HepG2 (cell line): ENCODE data around the gene C1QBP. TPM values are rescaled to one million over a fixed set of nuclear protein-coding genes. Genes with fewer than 3 reads are reported as not detected.

ENCODE experiments used
- ADNP ChIP-seq: sonication (generic); formaldehyde crosslinking; IDR thresholded peaks from 2 replicates; pipeline ENCODE4 v1.4.0; 2020; ENCODE audit warnings: missing genetic modification reagents
- ATF6 ChIP-seq: sonication (generic); formaldehyde crosslinking; conservative IDR thresholded peaks from 2 replicates; pipeline ENCODE4 v1.4.0; 2020; ENCODE audit warnings: missing genetic modification reagents
- EP300 ChIP-seq, 3 experiments: sonication (generic) in 1 of 3; formaldehyde crosslinking in 1 of 3; IDR thresholded peaks; 2 replicates each; pipeline versions ENCODE4 v1.5.1 to v1.6.1; 2011 to 2020; ENCODE audit warnings: low read depth in 2 of 3, low read length in 2 of 3, borderline replicate concordance in 1 of 3, improper control_type of control experiment in 1 of 3, mild to moderate bottlenecking in 1 of 3, missing genetic modification reagents in 1 of 3, moderate library complexity in 1 of 3
- ERF ChIP-seq: IDR thresholded peaks from 2 replicates; pipeline ENCODE4 v1.6.1; 2018; ENCODE audit warnings: missing biosample characterization, missing genetic modification reagents
- HOXA7 ChIP-seq: sonication (generic); formaldehyde crosslinking; IDR thresholded peaks from 2 replicates; pipeline ENCODE4 v1.8.1; 2022; ENCODE audit warnings: mild to moderate bottlenecking, missing genetic modification reagents, moderate library complexity
- JUND ChIP-seq: sonication (generic); formaldehyde crosslinking; IDR thresholded peaks from 2 replicates; pipeline ENCODE4 v1.8.0; 2022; ENCODE audit warnings: mild to moderate bottlenecking, missing genetic modification reagents
- MIER3 ChIP-seq: IDR thresholded peaks from 2 replicates; pipeline ENCODE4 v1.6.1; 2016; ENCODE audit warnings: missing compliant biosample characterization, borderline replicate concordance
- NFYC ChIP-seq: IDR thresholded peaks from 2 replicates; pipeline ENCODE4 v1.6.1; 2016; ENCODE audit warnings: missing genetic modification reagents, missing compliant biosample characterization
- RFX3 ChIP-seq: IDR thresholded peaks from 2 replicates; pipeline ENCODE4 v1.6.1; 2016; ENCODE audit warnings: missing biosample characterization, missing genetic modification reagents
- SKIL ChIP-seq: sonication (generic); formaldehyde crosslinking; IDR thresholded peaks from 2 replicates; pipeline ENCODE4 v1.8.0; 2022; ENCODE audit warnings: missing genetic modification reagents, mild to moderate bottlenecking, moderate library complexity, borderline replicate concordance
- ZBTB44 ChIP-seq: sonication (generic); formaldehyde crosslinking; IDR thresholded peaks from 2 replicates; pipeline ENCODE4 v1.4.0; 2020; ENCODE audit warnings: missing genetic modification reagents
- ZKSCAN1 ChIP-seq: fragments of 150-350 bp; IDR thresholded peaks from 2 replicates; pipeline ENCODE4 v1.6.1; 2014; ENCODE audit warnings: low read length
- ZNF142 ChIP-seq: sonication (generic); formaldehyde crosslinking; IDR thresholded peaks from 2 replicates; pipeline ENCODE4 v1.4.0; 2020; ENCODE audit warnings: missing genetic modification reagents
- ZNF205 ChIP-seq: IDR thresholded peaks from 2 replicates; pipeline ENCODE4 v1.6.1; 2018; ENCODE audit warnings: missing biosample characterization, missing genetic modification reagents
- ZNF615 ChIP-seq: sonication (generic); formaldehyde crosslinking; IDR thresholded peaks from 2 replicates; pipeline ENCODE4 v1.5.0; 2020; ENCODE audit warnings: mild to moderate bottlenecking, missing genetic modification reagents, borderline replicate concordance
- ZSCAN21 ChIP-seq: sonication (generic); formaldehyde crosslinking; IDR thresholded peaks from 2 replicates; pipeline ENCODE4 v1.8.0; 2022; ENCODE audit warnings: mild to moderate bottlenecking, missing genetic modification reagents, moderate library complexity, borderline replicate concordance
- polyA plus RNA-seq, 8 experiments: library from polyadenylated mRNA; depleted of rRNA in 3 of 8; stranded (reverse) in 7 of 8; unstranded in 1 of 8; fragments of >200 nt; fragmentation: Illumina TruSeq in 4 of 8; extraction: Trizol in 4 of 8; gene quantifications; 2 replicates each; pipeline versions ENCODE4 v1.2.1 to v1.2.3, GENCODE V29; 2011 to 2016; ENCODE audit warnings: low read depth in 4 of 8, missing spikeins in 1 of 8, mixed read lengths in 1 of 8; ENCODE audit not compliant: insufficient read depth in 1 of 8
- total RNA-seq, 5 experiments: library from RNA; depleted of rRNA; stranded (reverse); fragments of >200 nt; fragmentation: Illumina TruSeq; extraction: Trizol; gene quantifications; 2 replicates each; pipeline ENCODE4 v1.2.3, GENCODE V29; 2016; ENCODE audit warnings: low read depth in 1 of 5

C1QBP gene
- total and polyA plus RNA-seq, 2 of the 13 experiments (the other 11 are each of a cell fraction or from before 2014, with no cell fraction given): 219 to 680 TPM

- TF ChIP-seq ZBTB44 (CRISPR knock-in tag) (no peak; the same call in 1 of the 2 replicates), ERF (CRISPR knock-in tag) (peak; percentile 66), ZKSCAN1 (no peak; the same call in 1 of the 2 replicates), ZSCAN21 (CRISPR knock-in tag) (peak; percentile 77), ZNF142 (CRISPR knock-in tag) (peak; percentile 82), SKIL (CRISPR knock-in tag) (no peak), ATF6 (peak; percentile 84; the same call in 1 of the 2 replicates), HOXA7 (CRISPR knock-in tag) (no peak), NFYC (peak; percentile 86), MIER3 (CRISPR knock-in tag) (peak; percentile 28; the same call in 1 of the 2 replicates), ADNP (CRISPR knock-in tag) (no peak), RFX3 (CRISPR knock-in tag) (0 out of 2 replicates have a peak, but pooled peaks have one; percentile 22), JUND (CRISPR knock-in tag) (no peak), ZNF615 (CRISPR knock-in tag) (no peak), ZNF205 (CRISPR knock-in tag) (peak; percentile 72; the same call in 1 of the 2 replicates), EP300 (IDR thresholded peaks at IDR 0.05; ENCODE audit: low read depth in 2 of 2, low read length in 2 of 2) (0 out of 4 replicates have a peak, but pooled peaks of 1 of the 2 experiments have one; percentile 22), EP300 (CRISPR knock-in tag; IDR thresholded peaks at IDR 0.05; ENCODE audit: borderline replicate concordance) (no peak)
These were observed 47.5 kb upstream of the C1QBP start, which contains the start of gene MIS12 (continued) for GRCh38 chr17:5486206-5487124.
